ENCODE data around the gene POMT2.
"Not testable (repeated sequence)": the region's sequence is repeated elsewhere in the genome, so short reads cannot be mapped to it uniquely, and the experiment has no call there.

POMT2 gene, protein sequence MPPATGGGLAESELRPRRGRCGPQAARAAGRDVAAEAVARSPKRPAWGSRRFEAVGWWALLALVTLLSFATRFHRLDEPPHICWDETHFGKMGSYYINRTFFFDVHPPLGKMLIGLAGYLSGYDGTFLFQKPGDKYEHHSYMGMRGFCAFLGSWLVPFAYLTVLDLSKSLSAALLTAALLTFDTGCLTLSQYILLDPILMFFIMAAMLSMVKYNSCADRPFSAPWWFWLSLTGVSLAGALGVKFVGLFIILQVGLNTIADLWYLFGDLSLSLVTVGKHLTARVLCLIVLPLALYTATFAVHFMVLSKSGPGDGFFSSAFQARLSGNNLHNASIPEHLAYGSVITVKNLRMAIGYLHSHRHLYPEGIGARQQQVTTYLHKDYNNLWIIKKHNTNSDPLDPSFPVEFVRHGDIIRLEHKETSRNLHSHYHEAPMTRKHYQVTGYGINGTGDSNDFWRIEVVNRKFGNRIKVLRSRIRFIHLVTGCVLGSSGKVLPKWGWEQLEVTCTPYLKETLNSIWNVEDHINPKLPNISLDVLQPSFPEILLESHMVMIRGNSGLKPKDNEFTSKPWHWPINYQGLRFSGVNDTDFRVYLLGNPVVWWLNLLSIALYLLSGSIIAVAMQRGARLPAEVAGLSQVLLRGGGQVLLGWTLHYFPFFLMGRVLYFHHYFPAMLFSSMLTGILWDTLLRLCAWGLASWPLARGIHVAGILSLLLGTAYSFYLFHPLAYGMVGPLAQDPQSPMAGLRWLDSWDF

DNA sequence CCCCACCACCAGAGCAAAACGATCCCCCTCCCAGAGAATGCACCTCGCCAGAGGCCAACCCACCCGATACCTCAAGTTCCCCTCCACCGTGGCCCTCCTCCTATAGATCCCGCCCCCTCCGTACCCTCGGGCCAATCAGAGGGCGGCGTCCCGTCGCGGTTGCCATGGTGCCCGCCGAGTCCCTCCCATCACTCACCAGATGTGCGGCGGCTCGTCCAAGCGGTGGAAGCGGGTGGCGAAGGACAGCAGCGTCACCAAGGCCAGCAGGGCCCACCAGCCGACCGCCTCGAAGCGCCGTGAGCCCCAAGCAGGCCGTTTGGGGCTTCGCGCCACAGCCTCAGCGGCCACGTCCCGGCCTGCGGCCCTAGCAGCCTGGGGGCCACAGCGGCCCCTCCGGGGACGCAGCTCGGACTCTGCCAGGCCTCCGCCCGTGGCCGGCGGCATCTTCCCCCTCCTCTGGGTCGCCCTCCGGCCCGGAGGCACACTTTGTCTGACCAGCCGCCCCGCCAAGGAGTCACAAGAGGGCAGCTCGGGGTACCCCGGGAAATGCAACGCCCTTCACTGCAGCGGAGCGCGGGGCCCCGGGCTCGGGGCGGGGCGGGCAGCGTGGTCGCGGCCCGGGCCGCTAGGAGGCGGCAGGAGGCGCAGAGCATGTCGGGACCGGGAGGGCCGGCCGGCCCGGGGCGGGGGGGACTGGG is at the start of gene POMT2:
Gene POMT2, minus strand, starts transcription at position 646 of the 698 bp plus-strand sequence. Its CDS starts 202 bp downstream, at position 444.
- DNase-seq, result peak; percentile 91 to 98 (median 96)
- intact Hi-C loops (cut with DNase I), result loop anchor here (2.0 to 10.0 kb wide), 3 partner anchors 56 to 234 kb away; partner anchors contain the start of genes SAMD15, TMED8 and VIPAS39

GRCh38 chr14:77369285-77369684 is 48.6 kb upstream of the POMT2 start:
- DNase-seq, result no peak
- intact Hi-C loops (cut with DNase I), result no loop called here

- no peak for DNase-seq
- intact Hi-C loops (cut with DNase I), result no loop called here
Measured at GRCh38 chr14:77364146-77364545, 43.5 kb upstream of the POMT2 start.

DNA sequence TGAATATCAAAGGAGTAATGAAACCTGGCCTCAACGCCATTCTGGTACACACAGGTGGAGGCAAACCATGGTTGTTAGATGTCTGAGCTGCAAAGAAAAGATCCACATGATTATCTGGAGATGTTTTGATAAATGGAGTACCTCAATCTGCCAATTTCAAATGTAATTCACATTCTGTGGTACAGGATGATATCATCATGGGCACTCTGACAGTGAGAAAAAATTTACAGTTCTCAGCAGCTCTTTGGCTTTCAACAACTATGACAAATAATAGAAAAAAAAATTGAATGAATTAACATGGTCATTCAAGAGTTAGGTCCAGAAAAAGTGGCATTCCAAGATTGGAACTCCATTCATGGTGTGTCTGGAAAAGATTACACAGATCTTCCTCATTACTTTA is 38.9 kb upstream of the POMT2 start:
- DNase-seq, result no peak
- intact Hi-C loops (cut with DNase I), result no loop called here

DNA sequence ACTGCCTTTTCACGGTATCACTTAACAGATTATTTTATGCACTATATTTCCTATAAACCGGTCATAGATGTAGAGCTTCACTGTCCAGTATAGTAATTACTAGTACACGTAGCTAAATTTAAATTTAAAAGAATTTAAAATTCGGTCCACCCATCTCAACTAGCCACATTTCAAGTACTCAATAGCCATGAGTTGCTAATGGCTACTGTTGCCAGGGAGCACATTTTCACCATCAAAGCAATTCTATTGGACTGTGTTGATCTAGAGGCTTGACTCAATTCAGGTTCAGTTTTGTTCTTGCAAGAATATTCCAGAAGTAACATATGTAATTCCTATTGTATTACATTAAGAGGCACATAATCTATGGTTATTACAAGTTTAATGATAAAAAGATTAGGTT is 36.2 kb upstream of the POMT2 start:
- DNase-seq, result no peak
- intact Hi-C loops (cut with DNase I), result no loop called here

DNA sequence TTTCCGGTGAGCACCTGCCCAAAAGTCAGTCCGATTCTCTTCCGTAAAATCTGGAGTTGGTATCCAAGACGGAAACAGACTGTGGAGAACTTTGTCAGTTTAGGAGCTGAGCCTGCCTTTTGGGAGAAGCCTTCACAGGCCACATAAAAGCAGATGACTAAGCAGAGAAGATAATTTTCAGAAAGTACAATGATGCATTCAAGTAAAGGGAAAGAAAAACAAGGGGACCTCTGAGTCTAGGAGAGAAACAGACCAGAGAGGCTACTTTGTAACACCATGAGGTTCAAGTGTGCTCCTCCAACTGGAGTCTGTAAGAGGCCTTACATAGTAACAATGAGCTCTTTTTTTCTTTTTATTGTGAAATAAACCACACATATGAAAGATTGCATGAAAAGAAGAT is 35.1 kb upstream of the POMT2 start:
- DNase-seq, result no peak

DNA sequence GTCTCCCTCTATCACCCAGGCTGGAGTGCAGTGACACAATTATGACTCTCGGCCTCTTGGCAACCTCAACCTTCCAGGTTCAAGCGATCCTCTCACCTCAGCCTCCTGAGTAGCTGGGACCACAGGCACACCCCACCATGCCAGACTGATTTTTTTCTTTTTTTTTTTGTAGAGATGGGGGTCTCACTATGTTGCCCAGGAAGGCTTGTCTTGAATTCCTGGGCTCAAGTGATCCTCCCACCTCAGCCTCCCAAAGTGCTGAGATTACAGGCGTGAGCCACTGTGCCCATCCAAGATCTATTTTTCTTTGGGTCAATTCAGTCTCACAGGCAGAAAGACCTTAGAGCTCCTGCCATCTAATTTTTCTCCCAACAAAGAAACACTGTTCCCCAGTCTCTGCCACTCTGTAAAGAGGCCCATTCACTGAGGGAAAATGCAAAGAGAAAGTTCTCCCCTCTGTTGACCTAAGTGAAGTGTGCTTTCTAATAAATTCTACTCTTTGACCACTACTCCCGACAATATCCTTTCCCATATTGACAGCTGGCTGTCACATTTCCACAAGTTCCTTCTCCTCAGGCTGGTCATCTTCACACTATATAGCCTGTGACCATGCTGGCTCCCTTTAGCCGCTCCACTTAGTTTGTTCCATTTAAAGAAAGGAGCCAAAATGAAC is 32.9 kb upstream of the POMT2 start:
- intact Hi-C loops (cut with DNase I), result no loop called here
- peak in 2 of 42 donors; percentile 31 to 47 for DNase-seq

More for the DNA sequence above, 35.1 kb upstream of the POMT2 start:
- intact Hi-C loops (cut with DNase I), result no loop called here

GRCh38 chr14:77347751-77348150 is 27.1 kb upstream of the POMT2 start:
- intact Hi-C loops (cut with DNase I), result no loop called here

DNA sequence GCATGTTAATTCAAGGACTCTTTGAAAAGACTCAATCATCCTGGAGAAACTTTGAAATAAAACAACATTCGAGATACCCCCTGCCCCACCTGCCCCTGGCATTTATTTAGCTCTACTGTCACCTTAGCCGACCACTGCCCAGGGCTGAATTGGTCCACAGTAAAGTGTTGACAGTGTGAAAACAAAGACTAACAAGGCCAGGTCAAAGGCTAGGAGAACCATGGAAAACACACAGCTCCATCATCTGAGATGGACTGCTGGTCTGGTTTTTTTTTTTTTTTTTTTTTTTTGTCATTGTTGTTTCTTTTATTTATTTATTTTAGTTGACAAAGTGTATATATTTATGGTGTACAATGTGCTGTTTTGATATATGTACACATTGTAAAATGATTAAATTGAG is 25.8 kb upstream of the POMT2 start:
- no peak for DNase-seq
- intact Hi-C loops (cut with DNase I), result no loop called here

More at GRCh38 chr14:77347751-77348150, 27.1 kb upstream of the POMT2 start:
- DNase-seq, result no peak

DNA sequence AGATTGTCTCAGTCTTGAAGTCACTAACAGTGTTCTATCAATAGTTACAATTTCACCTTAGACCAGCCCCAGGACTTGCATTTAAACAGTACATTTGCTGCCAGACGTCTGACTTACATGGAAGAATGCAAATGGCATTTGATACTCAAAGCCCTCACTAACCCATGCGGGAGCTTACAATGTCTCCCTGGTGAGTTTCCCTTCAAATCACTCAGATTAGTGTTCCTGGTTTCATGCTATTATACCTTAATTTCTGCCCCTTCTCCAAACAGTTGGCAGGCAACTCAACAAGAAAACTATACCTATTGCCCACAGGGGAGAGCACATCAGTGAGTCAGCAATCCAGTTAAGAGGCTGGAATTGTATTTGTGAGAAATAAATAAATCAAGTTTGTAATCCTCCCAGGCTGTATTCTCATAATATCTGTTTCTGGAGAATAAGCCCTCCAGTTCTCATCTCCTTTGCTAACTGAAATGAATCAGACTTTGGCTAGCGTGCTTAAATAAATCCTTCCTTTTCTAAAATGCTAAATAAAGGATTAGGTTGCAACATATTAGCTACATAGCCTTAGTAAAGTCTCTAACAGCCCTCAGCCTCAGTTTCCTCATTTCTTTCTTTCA is 23.8 kb upstream of the POMT2 start:
- intact Hi-C loops (cut with DNase I), result no loop called here

GRCh38 chr14:77343662-77344061 is 23.0 kb upstream of the POMT2 start:
- intact Hi-C loops (cut with DNase I), result no loop called here
- DNase-seq, result no peak

More for the DNA sequence above, 23.8 kb upstream of the POMT2 start:
- DNase-seq, result no peak

GRCh38 chr14:77342726-77343397 is 22.2 kb upstream of the POMT2 start:
- intact Hi-C loops (cut with DNase I), result no loop called here

DNA sequence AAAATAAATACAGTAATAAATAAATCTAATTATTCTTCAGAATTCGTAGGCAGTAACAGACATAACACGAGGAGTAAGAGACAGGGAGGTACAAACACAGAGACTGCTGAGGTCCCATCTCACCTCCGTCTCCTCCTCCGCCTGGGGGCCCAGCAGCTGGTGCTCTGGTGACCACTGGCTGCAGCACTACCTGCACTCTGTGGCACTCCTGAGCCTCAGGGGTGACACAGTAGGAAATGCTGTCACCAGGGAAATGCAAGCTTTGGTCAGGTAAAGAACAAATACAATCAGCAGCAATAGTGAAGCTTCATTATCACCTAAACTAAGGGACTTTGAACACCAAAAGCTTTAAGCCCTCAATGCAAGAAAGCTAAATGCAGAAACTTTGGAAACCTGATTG is 19.7 kb upstream of the POMT2 start:
- intact Hi-C loops (cut with DNase I), result no loop called here
- DNase-seq, result no peak

More at GRCh38 chr14:77342726-77343397, 22.2 kb upstream of the POMT2 start:
- no peak for DNase-seq

- no peak for DNase-seq
- intact Hi-C loops (cut with DNase I), result no loop called here
Measured at GRCh38 chr14:77339407-77339806, 18.7 kb upstream of the POMT2 start.

DNA sequence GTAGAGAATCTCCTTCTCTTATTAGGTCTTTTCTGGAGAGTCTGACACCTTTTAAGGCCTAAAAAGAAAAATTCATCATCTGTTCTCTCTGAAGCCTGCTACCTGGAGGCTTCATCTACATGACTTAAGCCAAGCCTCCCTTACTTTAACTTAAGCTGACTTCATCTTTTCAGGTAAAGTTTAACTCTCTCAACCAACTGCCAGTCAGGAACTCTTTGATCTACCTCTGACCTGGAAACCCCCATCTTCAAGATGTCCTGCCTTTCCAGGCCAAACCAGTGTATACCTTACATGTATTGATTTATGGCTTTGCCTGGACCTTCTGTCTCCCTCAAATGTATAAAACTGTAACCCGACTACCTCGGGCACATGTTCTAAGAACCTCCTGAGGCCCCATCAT is 17.6 kb upstream of the POMT2 start:
- intact Hi-C loops (cut with DNase I), result no loop called here
- DNase-seq, result no peak

DNA sequence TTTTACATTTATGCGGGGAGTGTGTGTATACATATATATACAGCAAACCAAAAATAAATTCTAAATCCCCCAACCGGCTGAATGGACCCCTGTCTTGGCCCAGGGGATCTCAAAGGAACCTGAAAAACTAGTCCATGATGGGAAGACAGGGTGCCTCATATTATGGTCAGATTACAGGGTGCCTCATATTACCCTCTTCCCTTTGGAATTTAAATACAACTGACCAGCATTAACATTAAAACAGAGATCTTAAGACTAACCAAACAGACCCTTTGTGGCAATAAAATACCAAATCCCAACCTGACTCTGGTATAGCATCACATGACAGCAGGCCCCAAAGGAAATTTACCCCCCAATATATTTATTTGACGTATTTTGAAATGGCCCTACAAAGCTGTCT is 17.2 kb upstream of the POMT2 start:
- intact Hi-C loops (cut with DNase I), result no loop called here
- no peak for DNase-seq

- intact Hi-C loops (cut with DNase I), result not testable (repeated sequence)
Measured at GRCh38 chr14:77337255-77337654, 16.6 kb upstream of the POMT2 start.

DNA sequence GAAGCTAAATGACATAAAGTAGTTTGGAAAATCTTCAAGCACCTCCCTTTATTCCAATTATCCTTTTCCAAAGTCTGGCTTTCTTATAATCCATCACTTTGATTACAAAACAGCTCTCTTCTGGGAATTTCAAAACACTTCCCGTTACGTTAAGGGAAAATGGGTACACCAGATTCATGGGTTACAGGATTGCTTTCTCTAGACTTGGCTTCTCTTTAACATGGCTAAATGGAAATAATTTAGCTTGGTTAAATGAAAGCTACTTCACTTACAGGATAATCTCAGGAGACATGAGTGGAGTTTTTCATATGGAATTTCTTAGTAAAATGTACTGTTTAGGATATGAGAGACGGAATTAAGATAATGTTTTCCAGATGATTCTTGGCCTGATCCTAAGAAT is 14.9 kb upstream of the POMT2 start:
- DNase-seq, result no peak
- intact Hi-C loops (cut with DNase I), result no loop called here

More at GRCh38 chr14:77337255-77337654, 16.6 kb upstream of the POMT2 start:
- DNase-seq, result not testable (repeated sequence)
